HG02981 (cell line): ENCODE measurements around the gene POC1B.

Experiments
- ATAC-seq: cut with Tn5 transposase; IDR thresholded peaks from one replicate; pipeline ENCODE4 v1.9.1; 2021; ENCODE audit warnings: mild to moderate bottlenecking, moderate library complexity; ENCODE audit not compliant: unreplicated experiment

POC1B gene

DNA sequence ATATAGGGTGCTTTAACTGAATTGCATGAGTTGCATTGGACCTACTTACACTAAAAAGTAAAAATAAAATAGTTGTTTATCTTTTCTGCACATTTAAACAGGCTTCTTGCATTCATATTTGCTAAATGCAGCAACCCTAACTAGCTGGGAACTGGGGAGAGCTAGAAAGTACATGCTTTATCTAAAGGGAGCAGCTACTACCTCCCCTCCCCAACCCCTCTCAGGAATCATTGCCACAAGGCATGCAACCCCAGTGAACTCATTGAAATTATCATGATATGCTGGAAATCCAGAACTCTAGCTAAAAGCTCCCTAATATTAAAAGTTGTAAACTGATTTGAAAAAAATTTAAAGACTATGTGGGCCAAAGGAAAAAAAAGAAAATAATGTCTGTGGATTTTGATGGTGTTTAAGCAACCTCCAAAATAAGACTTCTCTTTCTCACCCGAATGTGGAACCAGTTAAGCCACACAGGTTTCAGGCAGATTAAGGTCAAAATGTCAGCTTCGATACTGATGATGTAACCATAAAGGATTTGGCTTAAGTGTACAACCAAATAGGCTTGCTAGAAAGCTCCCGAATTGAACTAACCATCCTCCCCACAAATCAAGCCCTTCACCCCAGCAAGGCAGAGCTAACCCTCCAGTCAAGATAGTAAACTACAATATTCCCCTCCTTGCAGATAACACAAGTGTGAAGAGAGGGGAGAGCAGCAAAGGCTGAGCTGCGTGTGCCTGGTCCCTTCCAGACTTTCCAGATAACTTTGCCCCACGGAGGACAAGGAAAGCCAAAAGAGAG is 13.8 kb upstream of the POC1B start:
- no peak for ATAC-seq

GRCh38 chr12:89538897-89539296 is 13.1 kb upstream of the POC1B start:
- no peak for ATAC-seq

DNA sequence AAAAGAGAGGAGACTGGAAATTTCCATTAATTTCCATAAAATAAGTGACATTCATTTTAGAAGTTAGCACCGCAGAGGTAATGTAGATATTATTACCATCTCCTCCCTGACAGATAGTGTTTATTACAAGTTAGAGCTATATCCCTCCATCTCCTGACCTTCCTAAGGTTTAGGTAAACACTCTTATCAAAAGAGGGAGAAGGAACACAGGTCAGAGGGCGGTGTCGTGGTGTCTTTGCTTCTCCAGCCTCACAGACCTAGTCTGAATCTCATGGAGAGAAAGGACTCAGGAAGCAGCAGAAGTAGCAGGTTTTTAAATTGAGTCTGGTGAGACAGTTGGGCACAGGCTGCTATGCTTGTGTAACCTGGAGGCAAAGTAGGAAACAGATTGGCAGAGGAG is 11.5 kb upstream of the POC1B start:
- ATAC-seq: no peak

GRCh38 chr12:89529738-89530137 is 3.9 kb upstream of the POC1B start:
- ATAC-seq: no peak

- ATAC-seq: no peak
Measured at GRCh38 chr12:89528434-89528833, 2.6 kb upstream of the POC1B start.

DNA sequence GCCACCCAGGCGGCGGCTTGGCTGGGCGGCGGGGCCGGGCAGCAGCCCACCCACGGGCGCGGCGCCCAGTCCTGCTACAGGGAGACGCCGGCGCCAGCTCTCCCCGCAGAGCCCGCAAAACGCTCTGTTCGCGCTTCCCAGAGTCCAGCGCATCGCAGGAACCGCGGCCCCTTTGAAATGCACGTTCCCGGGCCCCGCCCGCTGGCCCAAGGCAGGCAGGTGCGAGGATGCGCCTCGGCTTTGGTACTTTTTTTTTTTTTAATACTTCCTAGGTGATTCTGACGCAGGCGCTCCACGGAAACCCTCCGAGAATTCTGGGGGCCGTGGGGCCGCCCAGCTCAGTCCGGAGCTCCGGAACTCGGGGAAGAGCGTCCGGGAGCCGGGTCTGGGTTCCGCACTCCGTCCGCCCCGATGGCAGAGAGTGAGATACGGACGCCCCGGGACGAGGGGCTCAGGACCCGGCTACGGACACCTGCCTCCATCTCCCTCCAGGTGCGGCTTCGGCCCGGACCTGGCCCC is 483 bp downstream of the POC1B start:
- peak; percentile 22 for ATAC-seq

- ATAC-seq: peak; percentile 66
Measured at GRCh38 chr12:89524541-89525304, 1.1 kb downstream of the POC1B start, which contains the start of gene GALNT4. Gene GALNT4, minus strand, starts transcription at chr12:89524796. Its CDS starts 247 bp downstream, at chr12:89524549.

DNA sequence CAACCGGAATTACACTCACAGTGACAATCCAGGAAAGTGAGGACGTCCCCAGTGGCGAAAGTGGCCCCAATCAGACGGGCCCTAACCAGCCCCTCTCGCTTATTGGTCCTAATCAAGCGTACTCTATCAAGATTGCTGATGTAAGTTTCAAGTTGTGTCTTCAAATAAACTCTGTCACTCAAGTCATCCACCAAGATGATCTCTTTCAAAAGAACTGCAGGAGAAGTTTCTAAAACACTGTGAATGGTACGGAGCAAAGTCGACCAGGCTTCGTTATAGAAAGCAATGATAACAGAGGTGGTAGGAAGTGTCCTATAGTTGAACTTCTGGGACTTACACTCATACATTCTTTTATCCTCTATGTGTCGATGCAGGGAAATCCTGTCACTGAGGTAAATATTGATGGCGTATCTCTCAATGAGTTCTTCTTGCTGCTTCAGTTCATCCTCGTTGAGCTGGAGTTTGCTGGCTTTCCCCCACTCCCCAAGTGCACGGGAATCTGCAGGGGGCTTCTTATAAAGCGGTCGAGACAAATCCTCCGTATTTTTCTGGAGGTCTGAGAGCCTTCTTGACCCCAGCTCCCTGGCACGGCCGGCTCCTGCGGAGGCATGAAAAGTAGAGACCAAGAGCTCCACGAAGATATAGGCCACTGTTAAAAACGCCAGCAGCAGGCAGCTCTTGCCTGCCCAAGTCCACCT is 1.9 kb downstream of the POC1B start:
- no peak for ATAC-seq

DNA sequence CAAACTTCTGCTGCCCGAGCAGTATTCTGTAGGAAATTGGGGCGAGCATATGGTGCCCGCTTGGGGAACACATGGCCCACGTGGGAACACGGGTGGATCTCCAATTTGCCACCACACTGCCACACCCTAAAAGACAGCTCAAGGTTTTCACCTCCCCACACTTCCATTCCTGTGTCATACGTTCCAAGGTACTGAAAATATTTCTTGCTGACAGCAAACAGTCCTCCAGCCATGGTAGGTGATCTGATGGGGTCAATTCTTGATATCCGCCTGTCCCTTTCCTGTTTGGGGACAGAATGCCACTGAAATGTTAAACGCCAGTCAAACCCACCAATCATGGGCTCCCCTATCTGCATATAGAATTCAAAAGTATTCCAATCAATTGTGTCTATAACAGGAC is 2.5 kb downstream of the POC1B start:
- ATAC-seq: no peak

GRCh38 chr12:89521364-89522223 is 4.3 kb downstream of the POC1B start:
- no peak for ATAC-seq

GRCh38 chr12:89517720-89518119 is 8.1 kb downstream of the POC1B start:
- no peak for ATAC-seq

- ATAC-seq: no peak
Measured at GRCh38 chr12:89516633-89517032, 9.2 kb downstream of the POC1B start.

DNA sequence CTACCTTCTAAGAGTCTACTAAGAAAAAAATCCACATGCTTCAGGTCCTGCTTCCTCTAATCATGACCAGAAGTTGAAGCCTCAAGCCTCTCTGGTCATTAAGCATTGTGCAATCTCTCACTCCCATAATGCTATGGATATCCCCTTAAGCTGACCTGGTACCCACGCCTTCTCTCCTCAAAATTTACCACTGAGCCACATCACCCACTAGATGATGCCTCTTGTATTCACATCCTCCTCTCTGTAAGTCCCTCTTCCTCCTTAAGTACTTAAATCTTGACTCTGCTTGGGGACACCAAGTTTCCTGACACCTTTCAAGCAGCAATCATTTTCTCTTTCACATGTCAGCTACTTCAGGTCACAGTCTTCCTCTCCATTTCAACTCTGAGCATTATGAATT is 11.1 kb downstream of the POC1B start:
- ATAC-seq: peak; percentile 78

GRCh38 chr12:89513544-89513943 is 12.3 kb downstream of the POC1B start:
- no peak for ATAC-seq

DNA sequence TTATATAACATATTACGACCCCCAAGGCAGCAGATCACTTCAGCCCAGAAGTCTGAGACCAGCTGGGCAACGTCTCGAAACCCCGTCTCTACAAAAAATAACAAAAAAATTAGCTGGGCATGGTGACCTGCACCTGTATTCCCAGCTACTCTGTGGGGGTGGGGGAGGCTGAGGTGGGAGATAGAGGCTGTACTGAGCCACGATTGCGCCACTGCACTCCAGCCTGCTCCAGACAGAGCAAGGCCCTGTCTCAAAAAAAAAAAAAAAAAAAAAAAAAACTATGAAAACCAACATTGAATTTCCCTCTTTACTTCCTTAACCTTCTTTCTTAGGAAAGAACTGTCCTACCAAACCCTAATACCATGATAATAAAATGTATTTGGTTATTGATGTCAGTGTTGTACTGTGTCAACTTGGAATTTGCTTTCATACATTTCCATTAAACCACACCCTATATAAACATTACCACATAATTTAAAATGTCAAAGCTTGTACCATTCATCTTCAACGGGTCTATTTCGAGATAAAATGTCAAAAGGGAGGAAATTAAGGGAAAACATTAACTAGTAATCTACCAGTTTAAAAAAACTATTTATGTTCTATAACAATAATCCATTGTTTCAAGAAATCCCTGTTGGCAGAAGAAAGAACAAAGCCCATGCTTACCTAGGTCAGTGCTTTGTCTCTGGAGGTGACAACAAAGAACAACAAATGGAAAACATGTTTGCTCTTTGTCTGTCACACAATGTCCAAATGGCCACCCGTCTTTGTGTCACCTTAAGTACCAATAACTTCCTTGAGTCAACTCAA is 18.6 kb downstream of the POC1B start:
- no peak for ATAC-seq

DNA sequence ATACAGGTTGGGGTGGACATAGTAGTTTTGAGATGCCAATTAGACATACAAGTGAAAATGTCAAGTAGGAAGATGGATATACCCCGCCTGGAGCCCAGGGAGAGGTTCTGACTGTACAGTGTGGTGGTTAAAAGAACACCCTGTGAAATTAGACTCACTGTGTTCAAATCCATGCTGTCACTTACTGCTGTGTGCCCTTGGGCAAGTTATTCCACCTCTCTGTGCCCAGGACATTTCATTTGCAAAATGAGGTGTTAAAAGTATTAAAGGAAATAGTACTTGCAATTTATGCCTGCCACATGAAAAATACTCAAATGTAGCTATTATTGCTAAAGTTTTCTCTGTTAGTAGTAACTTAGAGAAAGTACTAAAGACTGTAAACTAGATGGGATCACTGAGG is 19.8 kb downstream of the POC1B start:
- ATAC-seq: no peak

GRCh38 chr12:89504560-89505346 is 21.1 kb downstream of the POC1B start:
- ATAC-seq: no peak

GRCh38 chr12:89501793-89502192 is 24.1 kb downstream of the POC1B start:
- ATAC-seq: no peak

DNA sequence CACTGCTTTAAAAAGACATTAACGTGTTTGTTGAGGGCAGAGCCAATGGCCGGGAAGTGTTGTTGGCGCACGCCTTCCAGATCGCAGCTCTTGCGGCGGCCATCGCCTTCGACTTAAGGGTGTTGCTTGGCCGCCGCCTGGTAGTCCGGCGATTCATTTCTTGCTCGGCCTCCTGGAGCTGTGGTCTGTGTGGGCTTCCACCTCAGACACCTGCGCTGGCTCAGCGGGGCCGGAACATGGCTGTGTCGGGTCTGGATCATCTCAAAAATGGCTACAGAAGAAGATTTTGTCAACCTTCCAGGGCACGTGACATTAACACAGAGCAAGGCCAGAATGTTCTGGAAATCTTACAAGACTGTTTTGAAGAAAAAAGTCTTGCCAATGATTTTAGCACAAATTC is 26.0 kb downstream of the POC1B start:
- no peak for ATAC-seq
